Stomach (tissue), 4 donors: ENCODE measurements around the gene SANBR.

ENCODE experiments used
- CTCF ChIP-seq, 7 experiments: fragments of 450-650 bp in 4 of 7; fragments of 200-600 bp in 3 of 7; sonication (generic) in 3 of 7; IDR thresholded peaks; one replicate each; pipeline ENCODE4 v1.5.1; 2016 to 2019; ENCODE audit warnings: antibody characterized with exemption in 7 of 7, control low read depth in 2 of 7, mild to moderate bottlenecking in 1 of 7
- EP300 ChIP-seq: sonication (generic); formaldehyde crosslinking; IDR thresholded peaks from one replicate; pipeline ENCODE4 v1.6.1; 2017; ENCODE audit warnings: antibody characterized with exemption
- POLR2A ChIP-seq, 4 donors: fragments of 450-650 bp; IDR thresholded peaks; one replicate each; pipeline ENCODE4 v1.6.1; 2016; ENCODE audit warnings: antibody characterized with exemption in 4 of 4, control low read depth in 2 of 4, mild to moderate bottlenecking in 1 of 4, moderate library complexity in 1 of 4
- POLR2AphosphoS5 ChIP-seq, 3 donors: sonication (generic); formaldehyde crosslinking; IDR thresholded peaks; one replicate each; pipeline ENCODE4 v1.6.1; 2016; ENCODE audit warnings: antibody characterized with exemption in 3 of 3

GRCh38 chr2:61029533-61029932 is 36.1 kb upstream of the SANBR start:
- no peak for TF ChIP-seq POLR2AphosphoS5 (IDR thresholded peaks at IDR 0.05)
- no peak for TF ChIP-seq CTCF (IDR thresholded peaks at IDR 0.05)
- TF ChIP-seq POLR2A (IDR thresholded peaks at IDR 0.05): no peak
- no peak for TF ChIP-seq EP300
